Esophagus (tissue), 2 donors: ENCODE results near the gene TAF4. TPM values are rescaled to one million over a fixed set of nuclear protein-coding genes. Genes with fewer than 3 reads are reported as not detected.
"Not testable (repeated sequence)": the region's sequence is repeated elsewhere in the genome, so short reads cannot be mapped to it uniquely, and the experiment has no call there.

Experiments used
- H3K27ac ChIP-seq, 2 donors: one replicate each; pipeline ENCODE4 v1.5.1; 2013; ENCODE audit warnings: low read depth in 2 of 2, mild to moderate bottlenecking in 2 of 2, inconsistent platforms in 1 of 2, low read length in 1 of 2, moderate library complexity in 1 of 2
- H3K27me3 ChIP-seq, 2 donors: one replicate each; pipeline ENCODE4 v1.6.1; 2013; ENCODE audit warnings: low read length in 2 of 2, control low read depth in 1 of 2, mild to moderate bottlenecking in 1 of 2; ENCODE audit not compliant: insufficient read depth in 2 of 2, control insufficient read depth in 1 of 2
- H3K36me3 ChIP-seq, 2 donors: one replicate each; pipeline ENCODE4 v1.6.1; 2013; ENCODE audit warnings: low read length in 1 of 2; ENCODE audit not compliant: control insufficient read depth in 2 of 2, insufficient read depth in 2 of 2
- H3K4me1 ChIP-seq, 2 donors: one replicate each; pipeline ENCODE4 v1.6.1; 2013; ENCODE audit warnings: low read length in 1 of 2; ENCODE audit not compliant: control insufficient read depth in 2 of 2, insufficient read depth in 2 of 2
- H3K4me3 ChIP-seq, 2 donors: one replicate each; pipeline ENCODE4 v1.5.1; 2013; ENCODE audit warnings: low read length in 2 of 2, mild to moderate bottlenecking in 2 of 2, low read depth in 1 of 2, moderate library complexity in 1 of 2
- H3K9me3 ChIP-seq, 2 donors: one replicate each; pipeline ENCODE4 v1.6.1; 2013; ENCODE audit warnings: mild to moderate bottlenecking in 2 of 2, low read depth in 1 of 2, low read length in 1 of 2, moderate library complexity in 1 of 2; ENCODE audit not compliant: control insufficient read depth in 2 of 2, insufficient read depth in 1 of 2
- WGBS, 2 donors: extraction: QIAGEN DNeasy Blood & Tissue Kit; methylation state at CpG; one replicate each; pipeline ENCODE4 v1.1.7; 2013; 5-methylcytosine and 5-hydroxymethylcytosine counted together
- polyA plus RNA-seq, 2 donors: library from polyadenylated mRNA; stranded (reverse); fragments of 200-250 nt; gene quantifications; one replicate each; pipeline ENCODE4 v1.2.3, GENCODE V29; 2013
- donor health status: healthy with polysubstance abuse.
- donor health status: Bipolar disorder and iron deficiency.

Gene TAF4
- polyA plus RNA-seq, 2 donors: 4.2 to 5.8 TPM

- Histone ChIP-seq H3K9me3 (no peaks in the 10 kb centered on the region), H3K27ac (no peak overlapping the region), H3K4me3 (no peak overlapping the region), H3K27me3 (no peaks in the 10 kb centered on the region), H3K36me3 (no peaks in the 10 kb centered on the region), H3K4me1 (no peaks in the 10 kb centered on the region)
- WGBS, 2 donors: 89 to 90% methylated on average over 7 of the region's 7 CpGs
These were observed 116.3 kb downstream of the TAF4 start for GRCh38 chr20:61949363-61949713.

- WGBS, 2 donors: 87 to 89% methylated on average over 20 to 22 of the region's 22 CpGs
- Histone ChIP-seq H3K4me1 (no peaks in the 10 kb centered on the region), H3K9me3 (no peaks in the 10 kb centered on the region), H3K27ac (no peak overlapping the region), H3K4me3 (no peak overlapping the region), H3K36me3 (no peaks in the 10 kb centered on the region), H3K27me3 (no peaks in the 10 kb centered on the region)
These were observed 116.9 kb downstream of the TAF4 start for GRCh38 chr20:61948586-61949362.

GRCh38 chr20:61948056-61948455 is 117.6 kb downstream of the TAF4 start:
- not testable (repeated sequence) for H3K4me1 ChIP-seq, H3K27ac ChIP-seq, H3K9me3 ChIP-seq, H3K27me3 ChIP-seq, H3K4me3 ChIP-seq, H3K36me3 ChIP-seq
- 84 to 86% methylated on average over 23 to 24 of the region's 28 CpGs for WGBS, 2 donors

GRCh38 chr20:61945495-61945894 is 120.2 kb downstream of the TAF4 start:
- H3K27me3 ChIP-seq, H3K36me3 ChIP-seq, H3K4me1 ChIP-seq, H3K9me3 ChIP-seq, H3K27ac ChIP-seq, H3K4me3 ChIP-seq: not testable (repeated sequence)
- 74 to 81% methylated on average over 21 to 22 of the region's 29 CpGs for WGBS, 2 donors

- not testable (repeated sequence) for H3K9me3 ChIP-seq, H3K27me3 ChIP-seq, H3K36me3 ChIP-seq, H3K4me3 ChIP-seq, H3K27ac ChIP-seq, H3K4me1 ChIP-seq
- 75 to 95% methylated on average over 5 to 21 of the region's 34 CpGs for WGBS, 2 donors
These were observed 120.7 kb downstream of the TAF4 start for GRCh38 chr20:61944967-61945366.

GRCh38 chr20:61942526-61942925 is 123.2 kb downstream of the TAF4 start:
- WGBS, 2 donors: 78 to 87% methylated on average over 9 of the region's 9 CpGs
- no peak overlapping the region for H3K27ac ChIP-seq
- H3K36me3 ChIP-seq: no peaks in the 10 kb centered on the region
- H3K9me3 ChIP-seq: no peaks in the 10 kb centered on the region
- H3K27me3 ChIP-seq: no peaks in the 10 kb centered on the region
- H3K4me1 ChIP-seq: no peaks in the 10 kb centered on the region
- no peak overlapping the region for H3K4me3 ChIP-seq

GRCh38 chr20:61941721-61942405 is 123.8 kb downstream of the TAF4 start:
- Histone ChIP-seq H3K36me3 (no peaks in the 10 kb centered on the region), H3K4me3 (no peak overlapping the region), H3K27ac (no peak overlapping the region), H3K9me3 (no peaks in the 10 kb centered on the region), H3K4me1 (no peaks in the 10 kb centered on the region), H3K27me3 (no peaks in the 10 kb centered on the region)
- WGBS, 2 donors: 91 to 92% methylated on average over 16 of the region's 16 CpGs

- Histone ChIP-seq H3K27ac (no peak overlapping the region), H3K36me3 (no peaks in the 10 kb centered on the region), H3K9me3 (no peaks in the 10 kb centered on the region), H3K4me3 (no peak overlapping the region), H3K27me3 (no peaks in the 10 kb centered on the region), H3K4me1 (no peaks in the 10 kb centered on the region)
- WGBS, 2 donors: 75 to 80% methylated on average over 16 of the region's 16 CpGs
These were observed 124.5 kb downstream of the TAF4 start for GRCh38 chr20:61940976-61941720.

- Histone ChIP-seq H3K27me3 (no peaks in the 10 kb centered on the region), H3K4me1 (no peaks in the 10 kb centered on the region), H3K27ac (no peak overlapping the region), H3K4me3 (no peak overlapping the region), H3K36me3 (no peaks in the 10 kb centered on the region), H3K9me3 (no peaks in the 10 kb centered on the region)
- WGBS, 2 donors: 86% methylated on average over 17 of the region's 17 CpGs
These were observed 125.2 kb downstream of the TAF4 start for GRCh38 chr20:61940491-61940890.
